ENCODE measurements around the gene ZNF620. TPM values are rescaled to one million over a fixed set of nuclear protein-coding genes. Genes with fewer than 3 reads are reported as not detected.
A peak's percentile ranks its signal among the peaks of the same experiment; 100 is the strongest.
"Not testable (repeated sequence)": the region's sequence is repeated elsewhere in the genome, so short reads cannot be mapped to it uniquely, and the experiment has no call there.

ZNF620 gene
- 20.7 TPM in 2 replicates for polyA plus RNA-seq (2014; cell fraction: cytosol; rRNA removed)
- 5.8 and 9.4 TPM in 2 replicates for polyA plus RNA-seq (2014; cell fraction: nucleus; rRNA removed)

DNA sequence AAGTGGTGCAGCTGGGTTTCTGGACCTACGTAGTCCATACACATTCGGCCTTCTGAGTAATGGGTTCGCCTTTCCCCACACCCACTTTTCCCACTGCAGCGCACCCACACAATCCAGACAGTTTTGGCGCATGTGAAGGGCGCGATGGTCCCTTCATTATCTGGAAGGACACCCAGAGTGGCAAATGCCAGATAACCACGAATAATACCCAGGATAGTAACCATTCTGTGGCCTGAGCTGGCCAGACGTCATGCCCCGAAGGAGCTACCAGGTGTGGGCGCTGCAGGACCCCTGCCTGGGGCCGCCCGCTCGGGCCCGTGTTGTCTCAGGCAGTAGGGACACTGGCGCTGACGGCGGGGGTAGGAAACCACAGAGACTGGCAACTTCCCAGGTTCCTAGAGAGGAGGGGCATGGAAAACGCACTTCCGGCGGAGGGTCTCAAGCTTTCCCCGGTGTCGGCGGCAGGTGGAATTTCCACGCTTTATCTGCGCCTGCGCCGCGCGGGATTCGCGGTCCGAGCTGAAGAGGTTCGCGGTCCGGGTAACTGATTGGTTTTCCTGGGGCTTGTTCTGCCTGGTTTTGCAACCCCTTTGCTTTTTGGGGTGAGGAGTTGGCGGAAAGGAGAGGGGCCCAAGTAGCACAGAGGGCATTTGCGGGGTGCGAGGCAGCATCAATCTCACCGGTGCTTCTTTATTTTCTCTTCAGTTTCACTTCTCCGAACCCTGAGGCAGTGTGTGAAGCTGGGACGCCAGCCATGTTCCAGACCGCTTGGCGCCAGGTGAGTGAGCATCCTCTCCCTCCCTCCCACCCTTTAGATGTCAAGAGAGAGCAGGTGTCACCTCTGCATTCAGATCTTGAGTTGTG, at the start of gene ZNF620:
TSS of gene ZNF620 (plus strand) at position 441 of the 864 bp plus-strand sequence. CDS start at position 755, 314 bp downstream.
- peak; percentile 95 for DNase-seq (ENCODE audit: low spot score)

DNA sequence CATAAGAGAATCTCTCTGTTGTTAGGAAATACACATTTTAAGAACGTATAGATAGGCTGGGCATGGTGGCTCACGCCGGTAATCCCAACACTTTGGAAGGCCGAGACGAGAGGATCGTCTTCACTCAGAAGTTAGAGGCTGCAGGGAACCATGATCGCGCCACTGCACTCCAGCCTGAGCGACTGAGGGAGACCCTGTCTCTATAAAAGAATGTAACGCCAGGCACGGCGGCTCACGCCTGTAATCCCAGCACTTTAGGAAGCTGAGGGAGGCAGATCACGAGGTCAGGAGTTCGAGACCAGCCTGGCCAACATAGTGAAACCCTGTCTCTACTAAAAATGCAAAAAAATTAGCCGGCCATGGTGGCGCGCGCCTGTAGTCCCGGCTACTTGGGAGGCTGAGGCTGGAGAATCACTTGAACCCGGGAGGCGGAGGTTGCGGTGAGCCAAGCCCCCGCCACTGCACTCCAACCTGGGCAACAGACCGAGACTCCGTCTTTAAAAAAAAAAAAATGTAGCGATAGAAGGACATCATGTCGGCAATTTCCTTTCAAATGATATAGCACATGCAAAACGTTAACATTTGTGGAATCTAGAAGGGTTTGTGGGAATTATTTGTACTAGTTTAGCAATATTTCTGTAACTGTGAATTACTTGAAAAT, 49.4 kb upstream of the ZNF620 start:
- no peak for DNase-seq (ENCODE audit: low spot score)

GRCh38 chr3:40456940-40457823, 48.7 kb upstream of the ZNF620 start, which contains the start of gene RPL14:
Gene RPL14, plus strand, starts transcription at chr3:40457339. Its CDS starts 133 bp downstream, at chr3:40457472.
- peak; percentile 92 for DNase-seq (ENCODE audit: low spot score)

DNA sequence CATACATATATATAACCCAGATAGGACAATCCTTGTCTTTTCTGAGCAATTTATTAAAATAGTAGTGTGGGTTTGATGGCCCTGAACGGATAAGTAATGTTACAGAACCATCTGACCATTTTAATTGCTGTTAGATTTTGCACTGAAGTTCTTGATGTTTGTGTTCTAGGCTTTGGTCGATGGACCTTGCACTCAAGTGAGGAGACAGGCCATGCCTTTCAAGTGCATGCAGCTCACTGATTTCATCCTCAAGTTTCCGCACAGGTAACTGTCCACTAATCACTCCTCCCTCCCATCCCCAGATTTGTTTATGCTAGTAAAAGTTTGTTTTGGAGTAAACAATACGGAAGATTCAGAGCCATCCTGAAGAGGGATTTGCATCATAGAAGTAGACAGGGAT, 47.4 kb upstream of the ZNF620 start:
- no peak for DNase-seq (ENCODE audit: low spot score)

GRCh38 chr3:40460481-40460880, 45.4 kb upstream of the ZNF620 start:
- not testable (repeated sequence) for DNase-seq (ENCODE audit: low spot score)

DNA sequence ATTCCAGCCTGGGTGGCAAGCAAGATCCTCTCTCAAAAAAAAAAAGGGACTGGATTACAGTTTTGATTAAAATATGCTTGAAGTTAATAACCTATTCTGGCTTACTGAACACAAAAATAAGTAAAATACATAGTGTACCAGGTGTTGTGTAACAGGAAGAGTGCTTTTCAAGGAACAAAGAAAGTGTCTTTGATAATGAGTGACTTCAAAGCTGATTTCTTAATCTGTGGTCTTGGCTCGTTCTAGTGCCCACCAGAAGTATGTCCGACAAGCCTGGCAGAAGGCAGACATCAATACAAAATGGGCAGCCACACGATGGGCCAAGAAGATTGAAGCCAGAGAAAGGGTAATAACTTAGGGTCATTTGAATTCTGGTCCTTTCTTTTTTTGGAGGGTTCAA, 44.7 kb upstream of the ZNF620 start:
- DNase-seq (ENCODE audit: low spot score): no peak

DNA sequence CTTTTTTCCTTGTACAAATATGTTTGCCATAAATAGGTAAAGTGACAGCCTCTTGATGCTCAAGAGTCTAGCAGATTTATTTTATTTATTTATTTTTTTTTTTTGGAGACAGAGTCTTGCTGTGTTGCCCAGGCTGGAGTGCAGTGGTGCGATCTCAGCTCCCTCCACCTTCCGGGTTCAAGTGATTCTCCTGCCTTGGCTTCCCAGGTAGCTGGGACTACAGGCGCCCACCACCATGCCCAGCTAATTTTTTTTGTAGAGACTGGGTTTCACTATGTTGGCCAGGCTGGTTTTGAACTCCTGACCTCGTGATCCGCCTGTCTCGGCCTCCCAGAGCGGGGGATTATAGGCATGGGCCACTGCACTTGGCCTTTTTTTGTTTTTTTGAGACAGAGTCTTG, 43.0 kb upstream of the ZNF620 start:
- DNase-seq (ENCODE audit: low spot score): not testable (repeated sequence)

DNA sequence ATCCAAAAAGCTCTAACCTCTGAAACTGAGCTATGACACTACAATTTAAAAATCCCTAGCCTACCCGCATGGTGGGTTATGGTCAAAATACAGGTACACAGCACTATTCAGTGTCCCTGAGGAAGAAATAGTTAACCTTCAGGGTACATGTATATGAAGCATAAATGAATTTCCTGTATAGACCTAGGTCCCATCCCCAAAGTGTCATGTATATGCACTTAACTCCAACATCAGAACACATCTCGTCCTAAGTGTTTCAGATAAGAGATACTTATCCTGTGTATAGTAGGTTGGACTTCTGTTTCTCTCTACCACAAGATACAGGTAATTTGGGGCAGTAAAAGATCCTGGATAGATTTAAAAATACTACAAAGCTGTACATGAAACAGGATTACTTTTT, 42.3 kb upstream of the ZNF620 start:
- no peak for DNase-seq (ENCODE audit: low spot score)

- no peak for DNase-seq (ENCODE audit: low spot score)
Measured at GRCh38 chr3:40464339-40465110, 41.3 kb upstream of the ZNF620 start.

GRCh38 chr3:40465111-40465407, 40.8 kb upstream of the ZNF620 start:
- DNase-seq (ENCODE audit: low spot score): no peak

GRCh38 chr3:40465456-40465855, 40.4 kb upstream of the ZNF620 start:
- no peak for DNase-seq (ENCODE audit: low spot score)

GRCh38 chr3:40468018-40468417, 37.8 kb upstream of the ZNF620 start:
- DNase-seq (ENCODE audit: low spot score): no peak

GRCh38 chr3:40470701-40471100, 35.1 kb upstream of the ZNF620 start:
- DNase-seq (ENCODE audit: low spot score): no peak

GRCh38 chr3:40476478-40477470, 29.1 kb upstream of the ZNF620 start, which contains the start of gene ZNF619:
Gene ZNF619, plus strand, starts transcription at chr3:40477122. Its CDS starts 858 bp downstream, at chr3:40477980.
- peak; percentile 61 for DNase-seq (ENCODE audit: low spot score)

- no peak for DNase-seq (ENCODE audit: low spot score)
Measured at GRCh38 chr3:40477666-40478065, 28.2 kb upstream of the ZNF620 start.

GRCh38 chr3:40487172-40487571, 18.7 kb upstream of the ZNF620 start:
- DNase-seq (ENCODE audit: low spot score): no peak

- DNase-seq (ENCODE audit: low spot score): no peak
Measured at GRCh38 chr3:40490916-40491315, 14.9 kb upstream of the ZNF620 start.

GRCh38 chr3:40494698-40495097, 11.1 kb upstream of the ZNF620 start:
- no peak for DNase-seq (ENCODE audit: low spot score)

- no peak for DNase-seq (ENCODE audit: low spot score)
Measured at GRCh38 chr3:40497288-40497687, 8.6 kb upstream of the ZNF620 start.

GRCh38 chr3:40499952-40500351, 5.9 kb upstream of the ZNF620 start:
- no peak for DNase-seq (ENCODE audit: low spot score)

Measured in SK-N-DZ (cell line).